NCI-H524 (cell line): ENCODE results near the gene THSD4.

Experiments
- DNase-seq, 2 experiments: peaks; one replicate each; lab custom pipeline; 2025; lab: John Stamatoyannopoulos, UW

THSD4 gene

GRCh38 chr15:71586463-71586862 is 471.2 kb downstream of the THSD4 start:
- DNase-seq = no peak

GRCh38 chr15:71588746-71589145 is 473.5 kb downstream of the THSD4 start:
- DNase-seq = no peak

GRCh38 chr15:71591057-71591456 is 475.8 kb downstream of the THSD4 start:
- DNase-seq = no peak

- DNase-seq = no peak
These were observed 476.9 kb downstream of the THSD4 start for GRCh38 chr15:71592203-71592602.

- no peak for DNase-seq
These were observed 480.7 kb downstream of the THSD4 start for GRCh38 chr15:71595846-71596553.

- DNase-seq = no peak
These were observed 481.4 kb downstream of the THSD4 start for GRCh38 chr15:71596672-71597071.

- DNase-seq = no peak
These were observed 481.9 kb downstream of the THSD4 start for GRCh38 chr15:71597126-71597525.

GRCh38 chr15:71597637-71598036 is 482.4 kb downstream of the THSD4 start:
- DNase-seq = no peak

GRCh38 chr15:71598741-71599140 is 483.5 kb downstream of the THSD4 start:
- DNase-seq = no peak

GRCh38 chr15:71599418-71600151 is 484.3 kb downstream of the THSD4 start:
- peak in 1 of 2 experiments; percentile 30 for DNase-seq

GRCh38 chr15:71600237-71600636 is 485.0 kb downstream of the THSD4 start:
- DNase-seq = no peak

- no peak for DNase-seq
These were observed 486.0 kb downstream of the THSD4 start for GRCh38 chr15:71601038-71601834.

- DNase-seq = no peak
These were observed 488.1 kb downstream of the THSD4 start for GRCh38 chr15:71603379-71603778.

GRCh38 chr15:71607383-71607782 is 492.1 kb downstream of the THSD4 start:
- no peak for DNase-seq

- no peak for DNase-seq
These were observed 495.7 kb downstream of the THSD4 start for GRCh38 chr15:71610728-71611552.

GRCh38 chr15:71611553-71612396 is 496.5 kb downstream of the THSD4 start:
- DNase-seq = no peak

- no peak for DNase-seq
These were observed 497.1 kb downstream of the THSD4 start for GRCh38 chr15:71612397-71612722.

- DNase-seq = no peak
These were observed 497.6 kb downstream of the THSD4 start for GRCh38 chr15:71612869-71613268.

GRCh38 chr15:71623111-71623510 is 507.8 kb downstream of the THSD4 start:
- DNase-seq = no peak

GRCh38 chr15:71626596-71627088 is 511.4 kb downstream of the THSD4 start:
- no peak for DNase-seq

GRCh38 chr15:71627188-71627587 is 511.9 kb downstream of the THSD4 start:
- DNase-seq = no peak
